Measurements from ENCODE around the gene HOXD11.

HOXD11 gene

DNA sequence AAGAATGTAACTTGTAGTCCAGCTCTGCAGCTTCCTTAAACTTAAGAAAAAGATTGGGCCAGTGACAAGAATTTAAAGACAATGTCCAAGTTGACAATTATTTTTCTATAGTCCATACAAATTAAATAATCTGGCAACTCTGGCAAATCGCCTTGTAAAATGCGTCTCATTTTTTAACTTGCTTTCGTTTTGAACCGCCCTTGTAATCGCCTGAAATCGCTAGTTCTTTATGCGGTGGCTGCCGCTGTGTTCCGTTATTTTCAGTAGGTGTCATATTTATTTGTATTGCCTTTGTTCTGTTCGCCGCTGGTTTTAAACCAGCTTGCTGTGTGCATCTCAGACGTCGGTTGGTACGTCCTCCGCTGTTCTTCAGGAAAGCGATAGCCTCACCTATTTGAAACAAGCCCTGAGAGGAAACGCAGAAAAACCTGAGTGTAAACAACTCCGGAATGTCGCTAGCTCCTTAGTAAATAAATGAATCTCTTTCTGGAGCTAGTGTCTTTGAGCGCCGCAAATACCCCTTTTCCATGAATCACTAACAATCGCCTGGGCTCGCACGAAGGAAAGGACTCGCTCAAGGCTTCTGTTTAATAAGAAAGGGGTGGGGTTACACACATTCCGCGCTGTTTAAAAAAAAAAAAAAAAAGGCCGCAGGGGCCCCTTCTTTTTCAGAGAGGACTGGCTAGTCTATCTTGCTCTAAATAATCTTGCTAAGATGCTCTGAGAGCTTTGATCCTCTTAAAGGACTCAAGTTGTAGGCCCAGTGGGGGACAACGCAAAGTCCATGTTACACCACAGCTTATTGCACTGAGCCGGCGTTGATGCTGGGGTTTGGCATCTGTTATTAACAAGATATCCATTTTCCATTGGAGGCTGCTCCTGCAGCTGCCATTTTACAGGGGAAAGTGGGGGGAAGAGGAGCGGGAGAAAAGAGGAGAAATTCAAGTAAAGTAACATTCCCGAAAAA is 25.4 kb downstream of the HOXD11 start:
- DNase-seq (ENCODE audit: low spot score): no peak

DNA sequence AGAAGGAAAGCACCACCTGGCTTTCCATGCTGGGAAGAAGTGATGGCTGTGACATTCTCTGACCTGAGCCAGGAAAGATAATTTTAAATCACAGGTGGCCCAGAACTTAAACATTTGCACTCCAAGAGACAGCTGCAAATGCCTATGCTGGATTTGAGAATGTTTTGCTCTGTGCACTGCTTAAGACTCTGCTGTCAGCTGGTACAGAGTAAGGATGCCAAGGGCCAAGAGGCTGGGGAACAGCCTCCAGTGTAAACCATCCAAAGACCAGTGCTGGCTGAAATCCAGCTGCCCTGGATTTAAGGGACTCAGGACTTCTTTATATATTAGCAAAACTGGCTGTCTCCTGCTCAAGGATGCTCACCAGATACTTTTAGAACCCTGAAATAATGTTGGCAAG is 26.3 kb downstream of the HOXD11 start:
- DNase-seq (ENCODE audit: low spot score): no peak

DNA sequence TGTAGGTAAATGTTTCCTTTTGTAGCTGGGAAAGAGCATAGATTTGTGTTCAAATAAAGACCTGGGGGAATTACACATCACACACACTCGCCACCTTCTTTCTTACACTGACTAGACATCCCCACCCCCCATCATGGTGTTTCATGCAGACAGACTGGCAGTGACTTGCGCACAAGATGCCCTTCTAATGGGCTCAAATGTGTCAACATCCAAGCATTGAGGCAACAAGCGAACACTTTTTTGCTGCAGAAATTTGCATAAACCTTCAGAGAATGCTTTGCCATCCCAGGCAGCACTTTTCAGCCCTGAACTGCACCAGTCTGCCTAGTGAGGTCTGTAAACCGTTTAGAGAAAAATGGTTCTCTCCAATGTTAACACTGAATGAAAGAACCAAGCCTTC is 27.0 kb downstream of the HOXD11 start:
- no peak for DNase-seq (ENCODE audit: low spot score)

DNA sequence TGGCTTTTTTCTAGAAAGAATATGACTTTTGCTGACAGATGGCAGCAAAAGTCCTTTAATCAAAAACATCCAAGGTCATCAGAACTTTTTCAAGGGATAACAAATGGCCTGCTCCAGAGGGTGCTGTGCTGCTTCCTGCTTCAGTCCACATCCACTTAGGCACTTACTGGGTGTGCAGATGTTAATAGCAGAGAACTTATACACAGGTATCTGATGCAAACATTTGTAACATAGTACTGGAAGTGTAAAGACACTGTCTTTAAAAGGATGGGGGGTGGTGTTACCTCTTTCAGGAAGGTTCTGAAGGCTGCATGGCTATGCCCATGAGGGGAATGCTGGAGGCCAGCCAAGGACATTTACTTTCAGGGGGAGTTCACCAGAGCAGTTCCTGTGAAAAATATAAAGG is 28.0 kb downstream of the HOXD11 start:
- DNase-seq (ENCODE audit: low spot score): no peak

DNA sequence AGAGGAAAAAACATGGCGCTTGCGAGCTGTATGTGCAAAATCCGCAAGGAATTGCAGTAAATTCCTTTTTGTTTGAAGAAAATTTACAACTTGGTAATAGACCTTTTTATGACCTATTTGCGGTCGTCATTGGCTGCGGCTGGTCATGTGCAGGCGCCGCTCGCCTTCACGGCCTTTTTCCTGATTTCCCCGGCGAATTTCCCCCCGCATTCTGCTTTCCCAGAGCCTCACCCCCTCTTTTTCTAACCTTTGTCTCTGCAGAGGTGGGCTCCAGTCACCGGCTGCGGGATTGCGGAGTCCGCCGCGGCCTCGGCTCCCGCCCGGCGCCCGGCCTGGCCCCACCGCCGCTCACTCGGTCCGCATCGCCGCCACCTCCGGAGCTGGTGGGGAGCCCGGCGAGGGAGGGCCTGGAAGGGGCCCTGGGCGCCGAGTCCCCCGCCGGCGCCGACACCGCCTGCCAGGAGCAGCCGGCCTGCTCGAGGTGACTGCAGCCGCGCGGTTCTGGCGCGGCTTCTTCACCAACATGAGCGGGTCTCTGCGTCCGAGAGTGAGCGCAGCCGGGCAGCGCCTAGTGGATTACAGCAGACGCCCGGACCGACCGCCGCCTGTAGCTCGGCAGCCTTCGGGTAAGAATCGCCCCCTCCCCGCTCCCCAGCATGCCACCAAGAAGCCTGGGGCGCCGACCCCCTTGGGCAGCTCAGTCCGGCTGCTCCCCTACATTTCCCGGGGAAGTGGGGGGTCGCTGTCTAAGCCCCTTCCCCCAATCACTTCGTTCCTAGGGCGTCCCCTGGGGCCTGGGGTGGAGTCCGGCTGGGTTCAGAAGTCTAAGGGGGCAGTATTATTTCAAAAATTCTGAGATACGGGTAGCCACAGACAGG is 29.5 kb downstream of the HOXD11 start:
- DNase-seq (ENCODE audit: low spot score): no peak

DNA sequence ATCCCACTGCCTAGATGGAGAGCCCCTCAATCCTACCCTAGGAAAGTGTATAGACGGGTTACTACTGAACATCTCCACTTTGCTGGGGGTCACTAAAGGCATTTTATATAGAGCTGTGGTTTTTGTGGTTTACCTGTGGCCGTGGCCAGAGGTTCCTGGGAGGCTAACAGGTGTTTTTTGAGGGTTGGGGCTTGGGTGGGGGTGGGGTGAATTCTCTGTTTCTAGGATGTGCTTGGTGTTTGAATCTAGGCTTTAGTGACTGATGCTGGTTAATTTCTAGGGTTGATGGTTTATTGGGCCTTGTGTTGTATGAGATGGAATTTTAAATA is 30.1 kb downstream of the HOXD11 start:
- no peak for DNase-seq (ENCODE audit: low spot score)

DNA sequence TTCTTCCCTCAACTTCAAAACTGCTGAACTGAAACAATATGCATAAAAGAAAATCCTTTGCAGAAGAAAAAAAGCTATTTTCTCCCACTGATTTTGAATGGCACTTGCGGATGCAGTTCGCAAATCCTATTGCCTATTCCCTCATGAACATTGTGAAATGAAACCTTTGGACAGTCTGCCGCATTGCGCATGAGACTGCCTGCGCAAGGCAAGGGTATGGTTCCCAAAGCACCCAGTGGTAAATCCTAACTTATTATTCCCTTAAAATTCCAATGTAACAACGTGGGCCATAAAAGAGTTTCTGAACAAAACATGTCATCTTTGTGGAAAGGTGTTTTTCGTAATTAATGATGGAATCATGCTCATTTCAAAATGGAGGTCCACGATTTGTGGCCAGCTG is 30.8 kb downstream of the HOXD11 start:
- DNase-seq (ENCODE audit: low spot score): no peak

DNA sequence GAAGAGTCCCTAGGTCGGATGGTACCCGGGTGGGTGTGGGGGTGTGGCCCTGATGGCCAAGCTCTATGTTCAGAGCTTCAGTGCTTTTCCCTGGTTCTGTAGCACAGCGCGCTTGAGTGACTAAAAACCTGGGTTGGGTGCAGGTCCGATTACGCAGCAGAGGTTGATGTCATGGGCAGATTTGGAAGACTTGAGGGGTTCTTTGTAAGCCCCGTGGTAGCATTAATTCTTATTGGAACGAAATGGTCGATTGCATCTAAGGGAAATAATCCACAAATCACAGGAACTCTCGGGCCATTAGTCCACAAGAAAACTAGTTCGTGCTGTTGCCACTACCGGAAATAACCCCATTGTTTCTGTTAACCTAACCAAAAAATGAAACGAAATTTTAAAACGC is 31.4 kb downstream of the HOXD11 start:
- DNase-seq (ENCODE audit: low spot score): no peak

DNA sequence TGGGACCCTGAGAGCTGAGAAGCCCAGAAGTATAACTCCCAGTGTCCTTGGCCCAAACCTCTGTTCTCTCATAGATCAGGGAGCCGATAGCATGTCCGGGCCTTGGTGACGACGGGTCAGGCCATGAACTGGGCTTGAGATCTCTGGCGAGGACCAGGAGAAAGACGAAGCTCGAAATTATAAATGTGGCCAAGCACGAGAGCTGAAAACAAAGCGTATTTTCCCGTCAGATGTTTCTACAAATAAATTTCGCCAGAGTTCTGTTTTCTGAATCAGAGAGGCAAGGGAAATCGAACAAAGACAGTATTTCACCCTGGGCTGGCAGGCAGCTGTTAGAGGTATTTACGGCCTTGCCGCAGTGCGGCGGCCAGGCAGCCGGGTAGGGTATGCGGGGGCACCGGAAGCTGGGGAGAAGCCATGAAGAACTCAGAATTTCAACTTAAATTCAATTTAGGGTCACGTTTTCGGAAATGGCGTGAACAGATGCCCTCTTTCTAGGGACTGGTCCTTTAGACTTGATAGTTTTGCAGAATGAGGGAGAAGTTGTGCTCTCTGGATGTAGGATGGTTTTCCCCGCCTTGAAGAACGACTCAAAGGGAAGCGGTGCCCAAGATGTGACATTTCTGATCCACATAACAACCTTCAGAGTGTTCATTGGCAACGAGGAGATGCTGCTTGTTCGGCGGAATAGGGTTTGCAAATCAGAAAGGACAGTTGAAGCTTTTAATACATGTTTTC is 32.0 kb downstream of the HOXD11 start:
- DNase-seq (ENCODE audit: low spot score): no peak

DNA sequence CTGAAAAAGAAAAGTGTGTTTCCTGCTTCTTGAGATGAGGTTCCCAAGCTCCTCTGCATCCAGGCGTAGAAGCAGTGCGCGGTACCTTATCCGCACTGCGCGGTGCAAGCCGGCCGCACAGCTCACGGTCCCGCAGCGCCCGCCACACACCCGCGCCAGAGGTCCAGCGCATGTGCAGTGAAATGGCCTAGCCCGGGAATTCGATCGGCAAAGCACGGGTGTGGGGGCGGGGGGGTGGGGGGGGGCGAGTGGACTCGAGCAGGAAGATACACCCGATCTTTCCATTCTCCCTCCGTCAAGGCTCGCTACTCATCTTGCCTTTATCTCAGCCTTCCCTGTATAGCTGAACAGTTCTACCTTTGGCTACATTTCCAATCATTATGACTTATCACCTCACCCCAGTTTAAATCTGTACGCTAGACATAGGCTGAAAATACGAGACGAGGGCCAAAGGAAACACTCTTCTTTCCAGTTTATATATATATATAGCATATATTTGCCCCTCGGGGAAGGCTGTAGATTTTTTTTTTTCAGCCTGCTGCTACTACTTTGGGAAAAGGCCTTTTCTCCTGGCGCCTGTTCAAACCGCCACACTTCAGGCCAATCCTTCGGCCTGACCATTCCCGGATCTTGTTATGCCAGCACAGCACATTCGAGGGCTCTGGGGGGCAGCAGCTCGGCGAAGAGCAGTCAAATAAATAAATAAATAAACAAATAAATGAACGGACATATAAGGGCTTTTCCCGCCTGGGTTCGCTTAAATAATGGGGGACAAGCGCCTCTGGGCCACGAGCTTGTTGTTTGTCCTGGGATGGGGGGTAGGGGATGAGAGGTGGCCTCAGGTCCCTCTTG is 32.8 kb downstream of the HOXD11 start:
- DNase-seq (ENCODE audit: low spot score): no peak

DNA sequence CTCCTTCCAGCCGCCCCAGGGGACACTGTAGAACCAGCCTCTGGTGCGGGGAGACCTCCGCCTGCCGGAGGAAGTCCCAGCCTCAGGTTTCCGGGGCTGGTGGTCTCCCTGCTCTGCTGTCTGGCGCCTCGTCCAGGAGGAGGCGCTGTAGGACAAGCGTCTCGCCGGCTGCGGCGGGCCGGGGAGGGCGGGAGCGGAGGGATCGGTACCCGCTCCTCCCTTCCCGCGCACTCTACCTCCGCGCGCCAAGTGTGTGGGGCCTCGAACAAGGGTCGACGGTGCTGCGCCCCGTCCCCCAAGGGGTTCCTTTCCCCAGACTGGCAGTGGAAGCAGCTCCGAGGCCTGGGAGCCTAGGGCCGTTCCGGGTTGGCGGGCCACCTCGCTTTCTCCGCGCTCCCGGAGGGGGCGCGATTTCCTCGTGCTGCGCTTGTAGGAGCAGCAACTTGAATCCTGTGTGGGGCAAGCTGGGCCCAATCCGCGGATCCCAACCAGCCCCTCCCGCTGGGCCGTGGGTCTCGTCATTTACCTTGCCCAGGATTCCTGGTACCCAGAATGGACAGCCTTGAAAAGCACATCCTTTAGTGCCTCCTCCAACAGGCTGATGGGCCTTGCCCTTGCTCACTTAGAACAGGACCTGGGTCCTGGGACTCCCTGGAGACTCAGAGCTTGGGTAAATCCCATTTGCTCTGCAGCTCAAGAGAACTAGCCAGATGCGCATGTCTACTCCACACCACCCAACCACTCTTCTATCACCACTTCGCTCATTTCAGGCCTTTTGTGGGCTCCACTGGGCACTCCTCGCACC is 33.6 kb downstream of the HOXD11 start:
- DNase-seq (ENCODE audit: low spot score): peak; percentile 73

DNA sequence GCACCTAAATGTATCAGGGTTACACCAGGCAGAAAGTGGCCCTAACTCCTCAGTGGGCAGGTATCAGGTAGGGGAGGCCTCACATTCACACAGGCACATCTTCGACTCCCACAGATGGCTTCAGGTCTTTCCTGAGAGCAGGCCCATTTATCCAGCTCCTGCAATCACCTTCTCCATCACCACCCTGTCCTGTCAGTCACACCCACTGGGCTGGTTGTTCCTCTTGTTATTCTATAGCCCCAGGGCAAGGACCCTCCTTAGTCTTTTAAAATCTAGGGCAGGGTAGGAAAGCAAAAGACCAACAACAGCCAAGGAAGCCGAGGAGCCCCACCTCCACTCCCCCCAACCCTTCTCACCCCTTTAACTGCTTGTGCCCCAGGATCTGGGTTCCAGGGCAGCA is 35.2 kb downstream of the HOXD11 start:
- DNase-seq (ENCODE audit: low spot score): no peak

DNA sequence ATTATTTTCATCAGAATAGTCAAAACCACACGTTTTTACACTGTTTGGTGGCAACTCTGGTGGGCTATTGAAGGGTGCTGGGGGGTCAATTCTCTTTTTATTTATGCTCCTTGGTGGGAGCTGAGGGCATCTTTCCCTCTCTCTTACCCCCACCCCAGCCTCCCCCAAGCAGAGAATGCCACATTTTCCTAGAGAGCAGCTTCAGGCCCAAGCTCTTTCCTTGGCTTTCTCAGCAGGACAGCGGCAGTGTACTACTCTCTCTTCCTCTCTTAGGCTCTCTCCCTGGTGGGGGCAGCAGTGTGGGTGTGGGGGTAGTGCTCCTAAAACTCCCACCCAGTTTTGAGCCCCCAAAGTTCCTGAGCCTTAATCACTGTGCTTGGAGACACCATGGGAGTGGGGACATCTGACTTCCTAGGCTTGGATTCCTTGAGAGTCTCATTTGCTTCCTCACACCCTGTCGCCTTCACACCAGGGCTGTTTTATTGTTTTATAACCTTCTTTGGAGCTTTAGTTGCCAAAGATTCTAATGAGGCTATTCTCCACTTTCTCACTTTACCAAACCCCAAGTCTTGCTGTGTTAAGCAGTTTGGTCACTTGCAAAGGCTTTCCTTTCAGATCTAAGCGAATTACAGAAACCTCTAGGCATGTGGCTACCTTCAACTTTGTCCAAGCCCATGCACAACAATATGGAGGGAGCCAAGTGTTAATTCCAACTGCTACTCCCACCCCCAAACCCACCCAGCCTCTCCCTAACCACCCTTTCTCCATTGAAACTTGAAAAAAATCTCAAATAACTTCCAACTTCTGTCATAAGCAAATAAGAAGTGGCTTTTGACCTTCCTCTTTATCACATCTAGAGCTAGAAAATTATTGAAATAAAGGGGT is 38.2 kb downstream of the HOXD11 start:
- DNase-seq (ENCODE audit: low spot score): no peak

DNA sequence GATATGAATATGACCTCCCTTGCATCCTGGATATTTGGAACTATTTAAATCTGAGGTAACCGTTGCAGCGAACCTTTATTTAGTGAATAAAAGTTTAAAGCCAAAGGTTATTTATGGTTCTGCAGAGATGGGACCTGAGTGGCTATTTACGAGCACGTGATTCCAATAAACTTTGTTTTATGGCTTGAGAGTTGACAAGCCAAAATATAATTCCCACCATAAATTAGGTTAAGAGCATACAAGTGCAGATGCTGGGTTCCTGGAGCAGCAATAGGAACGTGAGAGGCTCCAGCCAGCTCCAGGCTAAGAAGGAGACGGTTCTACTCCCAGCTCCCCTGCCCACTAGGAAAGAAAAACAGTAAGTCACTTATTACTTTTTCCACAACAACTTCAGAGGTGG is 39.0 kb downstream of the HOXD11 start:
- DNase-seq (ENCODE audit: low spot score): no peak

DNA sequence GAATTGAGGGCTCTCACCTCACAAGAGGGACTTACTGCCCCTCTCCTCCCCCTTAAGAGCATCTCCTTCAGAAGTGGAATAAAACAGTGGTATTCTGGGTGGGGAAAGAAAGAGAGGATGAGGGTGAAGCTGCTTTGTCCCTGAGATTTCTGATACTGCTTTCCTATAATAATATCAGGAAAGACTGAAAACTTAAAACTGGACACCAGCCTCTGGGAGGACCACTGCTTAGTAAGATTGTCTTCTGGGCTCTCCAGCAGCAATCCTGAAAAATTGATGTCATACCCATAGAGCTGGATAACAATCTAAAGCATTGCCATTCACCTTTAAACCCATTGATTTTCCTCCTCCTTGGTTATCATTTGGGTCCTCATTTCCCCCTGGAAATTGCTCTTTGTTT is 39.6 kb downstream of the HOXD11 start:
- no peak for DNase-seq (ENCODE audit: low spot score)

DNA sequence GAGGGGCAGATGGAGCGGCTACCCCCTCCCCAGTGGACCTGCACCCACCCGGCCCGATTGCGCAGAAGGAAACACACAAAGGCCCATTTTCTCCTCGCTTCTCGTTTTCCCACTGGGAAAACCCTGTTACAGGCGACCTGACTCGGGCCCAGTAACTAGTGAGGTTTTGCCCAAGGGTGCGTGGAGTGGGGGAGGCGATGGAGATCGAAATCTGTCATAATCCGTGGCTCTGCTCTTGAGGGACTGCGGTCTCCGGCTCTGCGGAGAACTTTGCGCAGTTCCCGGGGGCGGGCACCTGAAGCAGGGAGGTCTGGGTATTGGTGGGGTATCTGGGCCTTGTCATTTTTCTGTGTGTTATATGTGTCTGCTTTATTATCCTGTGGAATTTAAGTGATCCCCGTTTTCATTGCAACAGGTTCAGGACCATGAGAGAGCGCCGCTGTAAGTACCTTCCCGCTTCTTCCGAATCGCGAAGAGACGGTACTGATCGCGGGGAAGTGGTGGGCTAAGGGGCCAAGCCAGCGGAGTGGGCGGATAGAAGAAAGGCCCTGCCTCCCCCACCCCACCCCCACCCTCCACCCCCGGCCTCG is 40.2 kb downstream of the HOXD11 start:
- no peak for DNase-seq (ENCODE audit: low spot score)

DNA sequence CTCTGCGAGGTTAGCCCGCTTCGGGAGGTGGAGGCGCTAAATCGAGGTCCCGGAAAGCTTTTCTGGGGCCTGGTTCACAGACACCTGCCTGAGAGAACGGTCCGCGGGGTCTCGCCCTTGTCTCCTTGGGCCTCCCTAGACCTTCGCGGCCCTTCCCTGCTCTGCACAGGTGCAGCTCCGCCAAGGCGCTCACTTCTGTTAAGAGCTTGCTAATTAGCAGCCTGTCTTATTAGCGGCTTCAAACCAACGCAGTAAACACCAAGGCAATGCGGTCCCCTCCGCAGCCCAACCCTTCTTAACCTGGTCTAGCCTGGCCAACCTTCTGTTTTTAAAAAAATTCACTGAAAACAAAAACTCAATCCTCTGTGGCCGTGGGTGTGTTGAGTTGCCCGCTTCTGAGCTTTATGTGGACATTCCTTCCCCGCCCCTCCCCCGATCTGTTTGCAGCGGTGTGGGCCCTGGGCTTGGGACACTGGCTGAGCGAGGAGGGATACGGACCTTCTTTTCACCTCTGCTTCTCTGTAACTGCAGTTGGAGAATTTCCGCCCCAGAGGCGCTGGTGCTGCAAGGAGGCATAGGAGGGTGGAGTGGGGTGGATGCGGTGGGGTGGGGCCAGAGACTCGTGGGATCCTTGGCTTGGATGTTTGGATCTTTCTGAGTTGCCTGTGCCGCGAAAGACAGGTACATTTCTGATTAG is 40.9 kb downstream of the HOXD11 start:
- DNase-seq (ENCODE audit: low spot score): no peak

DNA sequence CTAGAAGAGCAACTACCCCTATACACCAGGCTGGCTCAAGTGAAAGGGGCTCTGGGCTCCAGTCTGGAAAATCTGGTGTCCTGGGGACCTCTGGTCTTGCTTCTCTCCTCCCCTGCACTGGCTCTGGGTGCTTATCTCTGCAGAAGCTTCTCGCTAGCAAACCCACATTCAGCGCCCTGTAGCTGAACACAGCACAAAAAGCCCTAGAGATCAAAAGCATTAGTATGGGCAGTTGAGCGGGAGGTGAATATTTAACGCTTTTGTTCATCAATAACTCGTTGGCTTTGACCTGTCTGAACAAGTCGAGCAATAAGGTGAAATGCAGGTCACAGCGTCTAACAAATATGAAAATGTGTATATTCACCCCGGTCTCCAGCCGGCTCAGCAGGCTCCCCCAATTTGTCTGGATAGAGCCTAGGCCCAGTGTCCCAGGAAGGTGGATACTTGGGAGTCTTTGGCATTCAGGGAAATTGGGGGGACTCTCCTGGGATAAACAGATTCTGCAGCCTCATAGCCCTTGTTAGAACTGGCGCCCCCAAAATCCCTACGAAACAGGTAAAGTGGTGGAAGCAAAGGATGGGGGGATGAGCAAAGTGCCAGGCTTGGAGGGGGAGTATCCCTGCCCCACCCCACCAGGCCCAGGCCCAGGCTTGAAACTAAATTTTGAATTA is 41.8 kb downstream of the HOXD11 start:
- no peak for DNase-seq (ENCODE audit: low spot score)

Measured in pons (tissue), 1 donor.